SKM-1 (cell line): ENCODE data around the gene SRD5A3.
A peak's percentile ranks its signal among the peaks of the same experiment; 100 is the strongest.
"Not testable (repeated sequence)": the region's sequence is repeated elsewhere in the genome, so short reads cannot be mapped to it uniquely, and the experiment has no call there.

Experiments used
- DNase-seq: peaks from one replicate; lab custom pipeline; 2025; ENCODE audit not compliant: unreplicated experiment; lab: John Stamatoyannopoulos, UW

The SRD5A3 gene

GRCh38 chr4:55345054-55345453, 988 bp upstream of the SRD5A3 start:
- no peak for DNase-seq

GRCh38 chr4:55346851-55347255, 811 bp downstream of the SRD5A3 start:
- DNase-seq = no peak

GRCh38 chr4:55347610-55348228, 1.7 kb downstream of the SRD5A3 start:
- no peak for DNase-seq

- DNase-seq = no peak
Measured at GRCh38 chr4:55348466-55348865, 2.4 kb downstream of the SRD5A3 start.

- DNase-seq = not testable (repeated sequence)
Measured at GRCh38 chr4:55350870-55351269, 4.8 kb downstream of the SRD5A3 start.

- no peak for DNase-seq
Measured at GRCh38 chr4:55351824-55352223, 5.8 kb downstream of the SRD5A3 start.

GRCh38 chr4:55352726-55353125, 6.7 kb downstream of the SRD5A3 start:
- no peak for DNase-seq

- DNase-seq = not testable (repeated sequence)
Measured at GRCh38 chr4:55353228-55353747, 7.2 kb downstream of the SRD5A3 start.

GRCh38 chr4:55354648-55355047, 8.6 kb downstream of the SRD5A3 start:
- no peak for DNase-seq

- no peak for DNase-seq
Measured at GRCh38 chr4:55355555-55355954, 9.5 kb downstream of the SRD5A3 start.

- no peak for DNase-seq
Measured at GRCh38 chr4:55356991-55357461, 11.0 kb downstream of the SRD5A3 start.

- DNase-seq = no peak
Measured at GRCh38 chr4:55358246-55358645, 12.2 kb downstream of the SRD5A3 start.

GRCh38 chr4:55358668-55359067, 12.6 kb downstream of the SRD5A3 start:
- peak; percentile 20 for DNase-seq

GRCh38 chr4:55359397-55359916, 13.4 kb downstream of the SRD5A3 start:
- DNase-seq = no peak

- not testable (repeated sequence) for DNase-seq
Measured at GRCh38 chr4:55362938-55363337, 16.9 kb downstream of the SRD5A3 start.

- DNase-seq = no peak
Measured at GRCh38 chr4:55363691-55364351, 17.8 kb downstream of the SRD5A3 start.

GRCh38 chr4:55364691-55365344, 18.8 kb downstream of the SRD5A3 start:
- no peak for DNase-seq

- no peak for DNase-seq
Measured at GRCh38 chr4:55365345-55365728, 19.3 kb downstream of the SRD5A3 start.

- DNase-seq = no peak
Measured at GRCh38 chr4:55366621-55367020, 20.6 kb downstream of the SRD5A3 start.

- no peak for DNase-seq
Measured at GRCh38 chr4:55367084-55367722, 21.2 kb downstream of the SRD5A3 start.

- no peak for DNase-seq
Measured at GRCh38 chr4:55369968-55370367, 23.9 kb downstream of the SRD5A3 start.
